Tibial nerve (tissue), 3 donors: Measurements from ENCODE around the gene EMB.

Experiments
- POLR2A ChIP-seq, 2 donors: fragments of 450-650 bp; IDR thresholded peaks; one replicate each; pipeline ENCODE4 v1.6.1; 2017; ENCODE audit warnings: antibody characterized with exemption in 2 of 2, mild to moderate bottlenecking in 2 of 2, moderate library complexity in 2 of 2
- TF ChIP-seq, protein P1 (sequence below), 5 experiments: fragments of 200-600 bp in 3 of 5; fragments of 450-650 bp in 2 of 5; sonication (generic) in 3 of 5; IDR thresholded peaks; one replicate each; pipeline ENCODE4 v1.5.1; 2016 to 2019; ENCODE audit warnings: antibody characterized with exemption in 5 of 5, mild to moderate bottlenecking in 3 of 5, moderate library complexity in 2 of 5

DNA sequence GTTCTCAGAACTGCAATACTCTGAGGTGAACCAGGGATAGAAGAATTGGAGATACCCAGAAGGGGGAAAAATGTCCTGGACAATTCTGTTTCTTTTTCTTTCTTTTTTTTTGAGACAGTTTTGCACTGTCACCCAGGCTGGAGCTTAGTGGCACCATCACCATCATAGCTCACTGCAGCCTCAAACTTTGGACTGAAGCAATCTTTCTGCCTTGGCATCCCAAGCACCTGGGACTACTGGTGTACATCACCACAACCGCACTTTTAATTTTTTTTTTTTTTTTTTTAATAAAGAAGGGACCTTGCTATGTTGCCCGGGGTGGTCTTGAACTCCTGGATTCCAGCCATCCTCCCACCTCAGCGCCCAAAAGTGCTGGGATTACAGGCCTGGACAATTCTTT lies 1.9 kb downstream of the EMB start:
- TF ChIP-seq, protein P1, sequence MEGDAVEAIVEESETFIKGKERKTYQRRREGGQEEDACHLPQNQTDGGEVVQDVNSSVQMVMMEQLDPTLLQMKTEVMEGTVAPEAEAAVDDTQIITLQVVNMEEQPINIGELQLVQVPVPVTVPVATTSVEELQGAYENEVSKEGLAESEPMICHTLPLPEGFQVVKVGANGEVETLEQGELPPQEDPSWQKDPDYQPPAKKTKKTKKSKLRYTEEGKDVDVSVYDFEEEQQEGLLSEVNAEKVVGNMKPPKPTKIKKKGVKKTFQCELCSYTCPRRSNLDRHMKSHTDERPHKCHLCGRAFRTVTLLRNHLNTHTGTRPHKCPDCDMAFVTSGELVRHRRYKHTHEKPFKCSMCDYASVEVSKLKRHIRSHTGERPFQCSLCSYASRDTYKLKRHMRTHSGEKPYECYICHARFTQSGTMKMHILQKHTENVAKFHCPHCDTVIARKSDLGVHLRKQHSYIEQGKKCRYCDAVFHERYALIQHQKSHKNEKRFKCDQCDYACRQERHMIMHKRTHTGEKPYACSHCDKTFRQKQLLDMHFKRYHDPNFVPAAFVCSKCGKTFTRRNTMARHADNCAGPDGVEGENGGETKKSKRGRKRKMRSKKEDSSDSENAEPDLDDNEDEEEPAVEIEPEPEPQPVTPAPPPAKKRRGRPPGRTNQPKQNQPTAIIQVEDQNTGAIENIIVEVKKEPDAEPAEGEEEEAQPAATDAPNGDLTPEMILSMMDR (IDR thresholded peaks at IDR 0.05) = no peak
- no peak for TF ChIP-seq POLR2A (IDR thresholded peaks at IDR 0.05)
